Osteoblast (primary cell): ENCODE data around the gene SLC23A2. TPM values are rescaled to one million over a fixed set of nuclear protein-coding genes. Genes with fewer than 3 reads are reported as not detected.

Experiments
- DNase-seq: peaks from one replicate; pipeline ENCODE4 v3.0.0; 2011; ENCODE audit warnings: low spot score, mixed read lengths; ENCODE audit not compliant: insufficient read length; ENCODE audit errors: missing footprints
- H2AFZ ChIP-seq: 2 replicates; pipeline ENCODE4 v1.6.0; 2011; ENCODE audit warnings: mild to moderate bottlenecking, low read length
- H3K27ac ChIP-seq: 2 replicates; pipeline ENCODE4 v1.5.1; 2011; ENCODE audit warnings: mild to moderate bottlenecking, low read depth, low read length, moderate library complexity
- H3K27me3 ChIP-seq: 2 replicates; pipeline ENCODE4 v1.6.0; 2012; ENCODE audit warnings: mild to moderate bottlenecking, control low read depth, inconsistent platforms, low read length, moderate library complexity; ENCODE audit not compliant: insufficient read depth
- H3K36me3 ChIP-seq: 2 replicates; pipeline ENCODE4 v1.5.1; 2011; ENCODE audit warnings: mild to moderate bottlenecking, low read length, control low read depth, moderate library complexity; ENCODE audit not compliant: insufficient read depth
- H3K4me1 ChIP-seq: 2 replicates; pipeline ENCODE4 v1.5.1; 2011; ENCODE audit warnings: mild to moderate bottlenecking, low read length, control low read depth, moderate library complexity; ENCODE audit not compliant: insufficient read depth
- H3K4me2 ChIP-seq: 2 replicates; pipeline ENCODE4 v1.6.0; 2011; ENCODE audit warnings: mild to moderate bottlenecking, low read length; ENCODE audit not compliant: insufficient read depth
- H3K4me3 ChIP-seq: fragments of 200-600 bp; sonication (generic); 3 replicates; pipeline ENCODE4 v1.5.1; 2012; ENCODE audit warnings: mild to moderate bottlenecking, low read length, inconsistent platforms; ENCODE audit not compliant: insufficient read depth
- H3K79me2 ChIP-seq: 2 replicates; pipeline ENCODE4 v1.6.0; 2012; ENCODE audit warnings: mild to moderate bottlenecking, low read length, control low read depth, inconsistent platforms; ENCODE audit not compliant: insufficient read depth
- H3K9me3 ChIP-seq: 2 replicates; pipeline ENCODE4 v1.5.1; 2011; ENCODE audit warnings: low read depth, low read length, control low read depth
- H4K20me1 ChIP-seq: 2 replicates; pipeline ENCODE4 v1.6.0; 2012; ENCODE audit warnings: mild to moderate bottlenecking, low read length, control low read depth; ENCODE audit not compliant: insufficient read depth
- total RNA-seq: library from RNA; depleted of rRNA; stranded (reverse); fragments of >200 nt; gene quantifications from 2 replicates; pipeline ENCODE4 v1.2.3, GENCODE V29; 2012
- TF ChIP-seq, protein P1 (sequence below): IDR thresholded peaks from 2 replicates; pipeline ENCODE4 v1.5.1; 2011; ENCODE audit warnings: mild to moderate bottlenecking, low read depth, low read length, moderate library complexity; ENCODE audit errors: extremely low read depth

Gene SLC23A2
- total RNA-seq, 1 donor: 20.6 TPM

DNA sequence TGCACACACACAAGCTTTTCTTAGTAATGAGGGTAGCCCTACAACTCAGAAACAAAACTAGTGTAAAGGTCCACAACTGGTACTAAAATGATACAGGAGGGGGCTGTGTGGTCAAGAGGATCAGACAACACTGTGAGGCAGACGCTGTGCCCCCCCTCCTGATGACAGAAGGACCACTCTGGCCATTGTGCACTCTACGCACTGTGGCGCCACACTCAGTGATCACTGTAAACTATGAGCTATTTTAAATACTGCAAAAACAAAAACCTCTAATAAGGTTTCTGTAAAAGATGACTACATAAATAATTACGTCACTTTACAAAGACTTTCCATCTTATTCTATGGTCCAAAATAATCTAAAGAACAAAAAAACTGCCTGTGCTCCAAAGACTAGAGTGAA lies 96.1 kb downstream of the SLC23A2 start:
- TF ChIP-seq, protein P1, sequence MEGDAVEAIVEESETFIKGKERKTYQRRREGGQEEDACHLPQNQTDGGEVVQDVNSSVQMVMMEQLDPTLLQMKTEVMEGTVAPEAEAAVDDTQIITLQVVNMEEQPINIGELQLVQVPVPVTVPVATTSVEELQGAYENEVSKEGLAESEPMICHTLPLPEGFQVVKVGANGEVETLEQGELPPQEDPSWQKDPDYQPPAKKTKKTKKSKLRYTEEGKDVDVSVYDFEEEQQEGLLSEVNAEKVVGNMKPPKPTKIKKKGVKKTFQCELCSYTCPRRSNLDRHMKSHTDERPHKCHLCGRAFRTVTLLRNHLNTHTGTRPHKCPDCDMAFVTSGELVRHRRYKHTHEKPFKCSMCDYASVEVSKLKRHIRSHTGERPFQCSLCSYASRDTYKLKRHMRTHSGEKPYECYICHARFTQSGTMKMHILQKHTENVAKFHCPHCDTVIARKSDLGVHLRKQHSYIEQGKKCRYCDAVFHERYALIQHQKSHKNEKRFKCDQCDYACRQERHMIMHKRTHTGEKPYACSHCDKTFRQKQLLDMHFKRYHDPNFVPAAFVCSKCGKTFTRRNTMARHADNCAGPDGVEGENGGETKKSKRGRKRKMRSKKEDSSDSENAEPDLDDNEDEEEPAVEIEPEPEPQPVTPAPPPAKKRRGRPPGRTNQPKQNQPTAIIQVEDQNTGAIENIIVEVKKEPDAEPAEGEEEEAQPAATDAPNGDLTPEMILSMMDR: no peak
- no peak for DNase-seq

DNA sequence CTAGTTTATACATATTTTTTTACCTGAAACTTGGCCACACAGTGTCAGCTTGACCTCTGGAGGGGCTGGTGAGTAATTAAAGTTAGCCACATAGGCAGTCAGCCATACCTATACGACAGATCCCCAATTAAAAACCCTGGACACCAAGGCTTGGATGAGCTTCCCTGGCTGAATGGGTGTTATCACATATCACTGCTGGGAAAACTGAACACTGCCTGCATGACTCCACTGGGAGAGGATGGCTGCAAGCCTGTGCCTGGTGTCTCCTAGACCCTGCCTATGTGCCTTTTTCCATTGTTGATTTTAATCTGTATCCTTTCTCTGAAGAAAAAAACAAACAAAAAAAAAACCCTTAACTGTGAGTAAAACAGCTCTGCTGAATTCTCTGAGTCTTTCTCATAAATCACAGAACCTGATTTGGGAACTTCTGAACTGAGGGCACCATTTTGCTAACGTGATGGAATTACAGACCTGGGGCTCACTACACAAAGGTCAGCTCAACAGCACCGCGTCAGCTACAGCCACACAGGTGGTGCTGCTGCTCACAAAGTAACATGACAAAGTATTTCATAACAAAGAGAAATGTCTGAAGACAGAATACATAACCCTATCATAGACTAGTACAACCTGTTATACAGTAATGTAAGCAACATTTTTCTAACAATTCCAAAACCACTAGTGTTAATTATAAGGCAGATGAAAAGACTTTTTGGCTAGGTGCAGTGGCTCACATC lies 97.0 kb downstream of the SLC23A2 start:
- Histone ChIP-seq H4K20me1 (peaks cover 6% of the 10 kb centered on the region), H3K4me2 (no peak overlapping the region), H3K27me3 (no peaks in the 10 kb centered on the region), H3K36me3 (no peaks in the 10 kb centered on the region), H3K79me2 (no peaks in the 10 kb centered on the region), H2AFZ (no peak overlapping the region), H3K9me3 (no peaks in the 10 kb centered on the region), H3K4me1 (no peaks in the 10 kb centered on the region), H3K27ac (no peak overlapping the region), H3K4me3 (no peak overlapping the region)
- TF ChIP-seq, protein P1: no peak
- no peak for DNase-seq

More for the DNA sequence above, 96.1 kb downstream of the SLC23A2 start:
- Histone ChIP-seq H2AFZ (no peak overlapping the region), H3K79me2 (no peaks in the 10 kb centered on the region), H3K4me3 (no peak overlapping the region), H3K27ac (no peak overlapping the region), H3K4me1 (no peaks in the 10 kb centered on the region), H3K27me3 (no peaks in the 10 kb centered on the region), H3K9me3 (no peaks in the 10 kb centered on the region), H3K4me2 (no peak overlapping the region), H3K36me3 (no peaks in the 10 kb centered on the region), H4K20me1 (peaks cover 6% of the 10 kb centered on the region)

DNA sequence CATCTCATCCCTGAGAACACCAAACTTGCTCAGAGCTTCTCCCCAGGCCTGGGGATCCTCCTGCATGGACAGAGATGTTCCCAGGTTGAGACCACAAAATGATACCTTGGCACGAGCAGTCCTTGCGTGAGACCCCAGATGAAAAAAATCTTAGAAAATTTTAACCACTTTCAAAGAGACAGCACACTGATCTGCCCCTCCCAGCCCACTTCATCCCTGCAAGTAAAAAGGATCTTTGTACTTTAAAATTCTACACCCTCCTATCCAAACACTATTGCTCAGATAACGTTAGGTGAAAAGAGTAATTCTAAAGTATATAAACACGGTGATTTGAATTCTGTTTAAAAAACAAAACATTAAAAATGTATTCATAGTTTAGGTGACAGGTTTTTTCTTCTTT lies 98.5 kb downstream of the SLC23A2 start:
- H3K79me2 ChIP-seq: no peaks in the 10 kb centered on the region
- no peak overlapping the region for H3K27ac ChIP-seq
- H2AFZ ChIP-seq: no peak overlapping the region
- H3K4me3 ChIP-seq: no peak overlapping the region
- H3K27me3 ChIP-seq: no peaks in the 10 kb centered on the region
- no peak overlapping the region for H3K4me2 ChIP-seq
- no peak for DNase-seq
- TF ChIP-seq, protein P1: no peak
- no peaks in the 10 kb centered on the region for H3K36me3 ChIP-seq
- no peaks in the 10 kb centered on the region for H3K9me3 ChIP-seq
- peaks cover 10% of the 10 kb centered on the region for H4K20me1 ChIP-seq
- peaks cover 12% of the 10 kb centered on the region for H3K4me1 ChIP-seq

DNA sequence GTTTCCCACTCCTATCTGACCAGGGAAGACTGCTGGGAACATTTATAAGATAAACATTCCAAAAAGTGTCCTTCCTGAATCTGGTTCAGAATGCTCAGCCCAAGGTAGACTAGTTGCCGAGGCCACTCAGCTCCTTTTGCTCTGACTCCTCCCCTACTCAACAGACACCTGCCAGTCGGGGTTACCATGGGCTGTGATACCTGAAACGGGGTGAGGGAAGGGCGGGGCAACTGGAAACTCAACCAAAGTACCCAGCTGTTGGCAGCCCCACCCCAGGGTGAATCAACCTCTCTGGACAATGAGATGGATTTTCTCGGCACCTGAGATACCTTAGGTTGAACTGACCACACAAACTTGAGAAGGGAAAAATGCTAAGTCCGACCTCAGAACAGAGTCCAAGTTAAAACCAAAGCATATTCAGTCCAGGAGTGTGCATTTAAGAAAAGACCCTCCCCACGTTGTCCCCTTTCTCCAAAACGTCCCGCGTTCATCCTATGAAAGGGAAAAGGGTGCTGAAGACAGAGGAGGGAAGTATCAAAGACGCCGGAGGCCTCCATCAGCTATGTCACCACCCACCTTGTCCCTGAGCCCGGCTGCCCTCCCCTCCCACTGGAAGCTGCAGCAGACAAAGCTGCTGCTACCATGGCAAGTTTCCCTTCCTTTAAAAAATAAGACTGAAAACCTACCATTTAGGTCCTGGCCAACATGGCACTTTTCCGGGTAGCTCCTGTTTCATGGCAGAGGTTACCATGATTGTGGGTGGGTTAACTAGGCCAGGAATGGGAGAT lies 100.1 kb downstream of the SLC23A2 start:
- Histone ChIP-seq H4K20me1 (peaks cover 15% of the 10 kb centered on the region), H2AFZ (no peak overlapping the region), H3K4me1 (peaks cover 12% of the 10 kb centered on the region), H3K4me2 (no peak overlapping the region), H3K27me3 (no peaks in the 10 kb centered on the region), H3K27ac (no peak overlapping the region), H3K4me3 (no peak overlapping the region), H3K36me3 (no peaks in the 10 kb centered on the region), H3K79me2 (no peaks in the 10 kb centered on the region), H3K9me3 (no peaks in the 10 kb centered on the region)
- DNase-seq: no peak
- TF ChIP-seq, protein P1: no peak
